Measurements from ENCODE around the gene TRIM72.

GRCh38 chr16:31215287-31216162 lies 1.6 kb downstream of the TRIM72 start:
- TF ChIP-seq EZH2 (IDR thresholded peaks at IDR 0.05) (no peak), EZH2phosphoT487 (IDR thresholded peaks at IDR 0.05) (no peak)
- TF ChIP-seq, protein P1, sequence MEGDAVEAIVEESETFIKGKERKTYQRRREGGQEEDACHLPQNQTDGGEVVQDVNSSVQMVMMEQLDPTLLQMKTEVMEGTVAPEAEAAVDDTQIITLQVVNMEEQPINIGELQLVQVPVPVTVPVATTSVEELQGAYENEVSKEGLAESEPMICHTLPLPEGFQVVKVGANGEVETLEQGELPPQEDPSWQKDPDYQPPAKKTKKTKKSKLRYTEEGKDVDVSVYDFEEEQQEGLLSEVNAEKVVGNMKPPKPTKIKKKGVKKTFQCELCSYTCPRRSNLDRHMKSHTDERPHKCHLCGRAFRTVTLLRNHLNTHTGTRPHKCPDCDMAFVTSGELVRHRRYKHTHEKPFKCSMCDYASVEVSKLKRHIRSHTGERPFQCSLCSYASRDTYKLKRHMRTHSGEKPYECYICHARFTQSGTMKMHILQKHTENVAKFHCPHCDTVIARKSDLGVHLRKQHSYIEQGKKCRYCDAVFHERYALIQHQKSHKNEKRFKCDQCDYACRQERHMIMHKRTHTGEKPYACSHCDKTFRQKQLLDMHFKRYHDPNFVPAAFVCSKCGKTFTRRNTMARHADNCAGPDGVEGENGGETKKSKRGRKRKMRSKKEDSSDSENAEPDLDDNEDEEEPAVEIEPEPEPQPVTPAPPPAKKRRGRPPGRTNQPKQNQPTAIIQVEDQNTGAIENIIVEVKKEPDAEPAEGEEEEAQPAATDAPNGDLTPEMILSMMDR (IDR thresholded peaks at IDR 0.05), result no peak
